ENCODE measurements around the gene MACROD2.

DNA sequence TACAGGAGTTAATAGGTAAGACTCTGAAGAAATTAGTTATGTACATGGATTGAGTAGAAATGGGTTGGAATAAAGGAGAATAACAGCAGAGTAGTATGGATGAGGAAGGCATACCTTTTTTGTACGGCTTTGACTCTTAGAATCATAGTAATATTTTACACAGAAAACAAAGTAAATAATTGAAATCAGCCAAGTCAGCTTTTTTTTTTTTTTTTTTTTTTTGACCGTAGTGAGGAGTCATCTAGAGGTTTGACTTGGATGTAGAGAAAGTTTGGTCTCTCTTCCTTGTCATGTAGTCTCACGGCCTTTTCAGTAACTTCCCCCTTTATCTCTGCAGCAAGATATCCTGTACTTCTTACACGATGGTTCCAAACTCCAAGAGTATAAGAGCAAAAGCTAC, 183.2 kb downstream of the MACROD2 start:
- TF ChIP-seq, protein P1, sequence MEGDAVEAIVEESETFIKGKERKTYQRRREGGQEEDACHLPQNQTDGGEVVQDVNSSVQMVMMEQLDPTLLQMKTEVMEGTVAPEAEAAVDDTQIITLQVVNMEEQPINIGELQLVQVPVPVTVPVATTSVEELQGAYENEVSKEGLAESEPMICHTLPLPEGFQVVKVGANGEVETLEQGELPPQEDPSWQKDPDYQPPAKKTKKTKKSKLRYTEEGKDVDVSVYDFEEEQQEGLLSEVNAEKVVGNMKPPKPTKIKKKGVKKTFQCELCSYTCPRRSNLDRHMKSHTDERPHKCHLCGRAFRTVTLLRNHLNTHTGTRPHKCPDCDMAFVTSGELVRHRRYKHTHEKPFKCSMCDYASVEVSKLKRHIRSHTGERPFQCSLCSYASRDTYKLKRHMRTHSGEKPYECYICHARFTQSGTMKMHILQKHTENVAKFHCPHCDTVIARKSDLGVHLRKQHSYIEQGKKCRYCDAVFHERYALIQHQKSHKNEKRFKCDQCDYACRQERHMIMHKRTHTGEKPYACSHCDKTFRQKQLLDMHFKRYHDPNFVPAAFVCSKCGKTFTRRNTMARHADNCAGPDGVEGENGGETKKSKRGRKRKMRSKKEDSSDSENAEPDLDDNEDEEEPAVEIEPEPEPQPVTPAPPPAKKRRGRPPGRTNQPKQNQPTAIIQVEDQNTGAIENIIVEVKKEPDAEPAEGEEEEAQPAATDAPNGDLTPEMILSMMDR (IDR thresholded peaks at IDR 0.05): no peak
- no peak for TF ChIP-seq EP300 (IDR thresholded peaks at IDR 0.05)
- no peak for TF ChIP-seq POLR2A (IDR thresholded peaks at IDR 0.05)

Measured in ovary (tissue), 3 donors.